ENCODE data around the gene LGR6.

DNA sequence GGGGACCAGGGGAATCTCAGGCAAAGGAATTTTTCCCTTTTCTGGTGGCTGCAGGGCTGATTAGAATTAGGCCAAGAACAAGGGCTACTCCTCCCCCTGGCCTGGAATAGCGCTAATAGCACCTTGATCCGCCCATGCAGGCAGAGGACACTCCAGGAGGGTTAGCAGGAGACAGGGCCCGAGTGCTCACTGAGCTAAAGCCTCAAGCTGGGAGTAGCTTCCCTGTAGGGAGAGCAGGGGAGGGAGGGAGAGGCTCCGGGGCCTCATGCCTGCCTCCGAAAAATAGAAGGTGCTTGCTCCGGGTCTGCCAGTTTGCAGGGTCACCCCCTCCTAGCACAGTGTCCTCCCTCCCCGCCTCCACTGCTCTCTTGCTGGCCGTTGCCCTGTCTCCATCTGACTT lies 37.0 kb upstream of the LGR6 start:
- TF ChIP-seq ZNF23 (tag by site-specific recombination; IDR thresholded peaks at IDR 0.05; ENCODE audit: borderline replicate concordance): no peak
- TF ChIP-seq ZNF350 (tag by site-specific recombination; IDR thresholded peaks at IDR 0.05): no peak
- TF ChIP-seq, protein P1, sequence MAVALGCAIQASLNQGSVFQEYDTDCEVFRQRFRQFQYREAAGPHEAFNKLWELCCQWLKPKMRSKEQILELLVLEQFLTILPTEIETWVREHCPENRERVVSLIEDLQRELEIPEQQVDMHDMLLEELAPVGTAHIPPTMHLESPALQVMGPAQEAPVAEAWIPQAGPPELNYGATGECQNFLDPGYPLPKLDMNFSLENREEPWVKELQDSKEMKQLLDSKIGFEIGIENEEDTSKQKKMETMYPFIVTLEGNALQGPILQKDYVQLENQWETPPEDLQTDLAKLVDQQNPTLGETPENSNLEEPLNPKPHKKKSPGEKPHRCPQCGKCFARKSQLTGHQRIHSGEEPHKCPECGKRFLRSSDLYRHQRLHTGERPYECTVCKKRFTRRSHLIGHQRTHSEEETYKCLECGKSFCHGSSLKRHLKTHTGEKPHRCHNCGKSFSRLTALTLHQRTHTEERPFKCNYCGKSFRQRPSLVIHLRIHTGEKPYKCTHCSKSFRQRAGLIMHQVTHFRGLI (tag by site-specific recombination; IDR thresholded peaks at IDR 0.05): no peak
